Esophagus squamous epithelium (tissue), 4 donors: ENCODE data around the gene PRRX2.

Source experiments
- CTCF ChIP-seq, 6 experiments: fragments of 450-650 bp in 4 of 6; fragments of 200-600 bp in 2 of 6; sonication (generic) in 2 of 6; IDR thresholded peaks; one replicate each; pipeline ENCODE4 v1.5.1; 2016 to 2019; ENCODE audit warnings: antibody characterized with exemption in 6 of 6, mild to moderate bottlenecking in 4 of 6, moderate library complexity in 4 of 6
- POLR2A ChIP-seq, 4 donors: fragments of 450-650 bp; IDR thresholded peaks; one replicate each; pipeline ENCODE4 v1.6.1; 2017; ENCODE audit warnings: antibody characterized with exemption in 4 of 4, mild to moderate bottlenecking in 4 of 4, moderate library complexity in 3 of 4

DNA sequence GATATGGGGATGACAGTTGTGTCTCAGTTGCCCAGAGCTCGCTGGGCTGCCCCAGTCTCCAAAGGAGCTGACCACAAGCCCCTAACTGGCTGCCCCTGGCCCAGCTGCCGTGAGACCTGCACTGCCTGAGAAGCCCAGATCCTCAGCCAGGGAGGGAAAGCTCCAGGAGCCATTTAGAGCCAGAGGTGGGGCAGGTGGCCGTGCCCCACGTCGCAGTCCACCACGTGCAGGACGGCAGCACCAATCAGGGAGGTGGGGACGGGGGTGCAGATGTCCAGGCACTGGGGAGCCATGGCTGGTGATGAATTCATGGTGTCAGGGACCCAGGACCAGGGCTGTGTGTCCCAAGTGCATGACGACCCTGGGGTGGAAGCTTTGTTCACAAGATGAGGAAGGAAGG lies 13.4 kb downstream of the PRRX2 start:
- TF ChIP-seq CTCF (IDR thresholded peaks at IDR 0.05), result no peak
- TF ChIP-seq POLR2A (IDR thresholded peaks at IDR 0.05), result no peak
